ENCODE data around the gene ADAM10.

The ADAM10 gene

DNA sequence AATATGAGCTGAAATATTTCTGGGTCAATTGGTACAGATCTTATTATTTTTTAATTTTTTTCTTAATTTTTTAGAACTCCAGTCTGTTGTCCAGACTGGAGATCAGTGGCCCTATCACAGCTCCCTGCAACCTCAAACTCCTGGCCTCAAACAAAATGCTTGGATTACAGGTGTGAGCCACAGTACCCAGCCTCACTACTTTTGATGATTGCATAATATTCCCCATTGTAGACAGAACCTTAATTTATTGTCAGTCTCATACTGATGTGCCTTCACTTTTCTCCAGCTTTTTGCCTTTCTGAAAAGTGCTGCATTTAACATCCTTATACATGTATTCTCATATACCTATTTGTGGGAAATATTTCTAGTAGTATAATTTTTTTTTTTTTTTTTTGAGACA is 172.8 kb downstream of the ADAM10 start:
- no peak overlapping the region for H2AFZ ChIP-seq (ENCODE audit: low read length)
- H3K4me2 ChIP-seq (ENCODE audit: low read depth, low read length, poor library complexity, severe bottlenecking) = no peak overlapping the region

DNA sequence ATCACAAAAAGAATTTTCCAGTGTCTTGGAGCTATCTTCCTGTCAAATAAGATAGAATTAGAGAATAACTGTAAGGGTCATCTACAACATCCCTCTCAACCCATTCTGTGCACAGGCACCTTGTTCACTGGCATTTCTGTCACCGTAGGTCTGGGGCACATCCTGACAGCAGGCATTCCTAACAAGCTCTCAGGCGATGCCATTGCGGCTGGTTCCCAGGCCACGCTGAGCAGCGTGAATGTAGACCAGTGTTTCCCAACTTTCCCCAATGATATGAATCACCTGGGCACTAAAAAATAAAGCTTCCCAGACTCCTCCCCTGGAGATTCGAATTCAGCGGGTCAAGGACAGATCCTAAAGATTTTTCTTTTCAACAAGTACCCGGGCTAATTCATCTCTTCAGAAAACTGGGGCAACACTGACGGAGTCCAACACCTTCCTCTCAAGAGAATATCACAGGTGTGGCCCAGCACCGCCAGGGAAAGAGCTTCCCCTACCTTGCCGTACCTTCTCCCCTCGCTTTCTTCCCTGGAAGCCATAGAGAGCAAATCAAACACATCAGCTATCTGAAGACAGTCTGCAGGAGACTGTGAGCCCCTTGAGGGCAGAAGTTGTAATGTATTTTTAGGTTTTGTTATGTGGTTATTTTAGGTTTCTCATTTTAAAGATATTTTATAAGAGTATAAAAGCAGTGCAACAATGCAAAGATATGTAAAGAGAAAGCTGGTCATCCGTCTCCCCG is 174.3 kb downstream of the ADAM10 start:
- Histone ChIP-seq H3K4me2 (ENCODE audit: low read depth, low read length, poor library complexity, severe bottlenecking) (no peak overlapping the region), H3K9ac (ENCODE audit: low read depth, low read length, poor library complexity, severe bottlenecking) (no peak overlapping the region), H3K36me3 (ENCODE audit: insufficient read depth, low read length) (no peaks in the 10 kb centered on the region), H3K9me2 (replicated peaks; ENCODE audit: low read depth, low read length) (no peaks in the 10 kb centered on the region), H3K27me3 (ENCODE audit: insufficient read depth, low read length, poor library complexity, severe bottlenecking) (no peaks in the 10 kb centered on the region), H3K79me2 (ENCODE audit: insufficient read depth, low read length) (no peaks in the 10 kb centered on the region), H2AFZ (ENCODE audit: low read length) (peak overlapping the region; percentile 31; the same call in 1 of the 2 replicates), H3K4me3 (ENCODE audit: low read length, poor library complexity, severe bottlenecking) (no peak overlapping the region), H4K20me1 (ENCODE audit: insufficient read depth, low read length, poor library complexity, severe bottlenecking) (no peaks in the 10 kb centered on the region), H3F3A (ENCODE audit: low read depth) (no peaks in the 10 kb centered on the region), H3K9me3 (ENCODE audit: insufficient read depth, low read depth, low read length) (no peaks in the 10 kb centered on the region), H3K4me1 (ENCODE audit: insufficient read depth, low read length, poor library complexity, severe bottlenecking) (peaks cover 10% of the 10 kb centered on the region)
- no peak for TF ChIP-seq EZH2phosphoT487 (IDR thresholded peaks at IDR 0.05; ENCODE audit: borderline replicate concordance)
- TF ChIP-seq, protein P1, sequence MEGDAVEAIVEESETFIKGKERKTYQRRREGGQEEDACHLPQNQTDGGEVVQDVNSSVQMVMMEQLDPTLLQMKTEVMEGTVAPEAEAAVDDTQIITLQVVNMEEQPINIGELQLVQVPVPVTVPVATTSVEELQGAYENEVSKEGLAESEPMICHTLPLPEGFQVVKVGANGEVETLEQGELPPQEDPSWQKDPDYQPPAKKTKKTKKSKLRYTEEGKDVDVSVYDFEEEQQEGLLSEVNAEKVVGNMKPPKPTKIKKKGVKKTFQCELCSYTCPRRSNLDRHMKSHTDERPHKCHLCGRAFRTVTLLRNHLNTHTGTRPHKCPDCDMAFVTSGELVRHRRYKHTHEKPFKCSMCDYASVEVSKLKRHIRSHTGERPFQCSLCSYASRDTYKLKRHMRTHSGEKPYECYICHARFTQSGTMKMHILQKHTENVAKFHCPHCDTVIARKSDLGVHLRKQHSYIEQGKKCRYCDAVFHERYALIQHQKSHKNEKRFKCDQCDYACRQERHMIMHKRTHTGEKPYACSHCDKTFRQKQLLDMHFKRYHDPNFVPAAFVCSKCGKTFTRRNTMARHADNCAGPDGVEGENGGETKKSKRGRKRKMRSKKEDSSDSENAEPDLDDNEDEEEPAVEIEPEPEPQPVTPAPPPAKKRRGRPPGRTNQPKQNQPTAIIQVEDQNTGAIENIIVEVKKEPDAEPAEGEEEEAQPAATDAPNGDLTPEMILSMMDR (conservative IDR thresholded peaks at IDR 0.05; ENCODE audit: low read length) = no peak

More for the DNA sequence above, 172.8 kb downstream of the ADAM10 start:
- Histone ChIP-seq H3K79me2 (ENCODE audit: insufficient read depth, low read length) (no peaks in the 10 kb centered on the region), H3K9me2 (replicated peaks; ENCODE audit: low read depth, low read length) (no peaks in the 10 kb centered on the region), H3K9ac (ENCODE audit: low read depth, low read length, poor library complexity, severe bottlenecking) (no peak overlapping the region), H4K20me1 (ENCODE audit: insufficient read depth, low read length, poor library complexity, severe bottlenecking) (no peaks in the 10 kb centered on the region), H3K4me1 (ENCODE audit: insufficient read depth, low read length, poor library complexity, severe bottlenecking) (peaks cover 10% of the 10 kb centered on the region), H3K36me3 (ENCODE audit: insufficient read depth, low read length) (no peaks in the 10 kb centered on the region), H3K27me3 (ENCODE audit: insufficient read depth, low read length, poor library complexity, severe bottlenecking) (no peaks in the 10 kb centered on the region), H3K9me3 (ENCODE audit: insufficient read depth, low read depth, low read length) (no peaks in the 10 kb centered on the region), H3K4me3 (ENCODE audit: low read length, poor library complexity, severe bottlenecking) (no peak overlapping the region), H3F3A (ENCODE audit: low read depth) (no peaks in the 10 kb centered on the region)
- TF ChIP-seq, protein P1 (conservative IDR thresholded peaks at IDR 0.05; ENCODE audit: low read length) = no peak
- TF ChIP-seq EZH2phosphoT487 (IDR thresholded peaks at IDR 0.05; ENCODE audit: borderline replicate concordance) = no peak

DNA sequence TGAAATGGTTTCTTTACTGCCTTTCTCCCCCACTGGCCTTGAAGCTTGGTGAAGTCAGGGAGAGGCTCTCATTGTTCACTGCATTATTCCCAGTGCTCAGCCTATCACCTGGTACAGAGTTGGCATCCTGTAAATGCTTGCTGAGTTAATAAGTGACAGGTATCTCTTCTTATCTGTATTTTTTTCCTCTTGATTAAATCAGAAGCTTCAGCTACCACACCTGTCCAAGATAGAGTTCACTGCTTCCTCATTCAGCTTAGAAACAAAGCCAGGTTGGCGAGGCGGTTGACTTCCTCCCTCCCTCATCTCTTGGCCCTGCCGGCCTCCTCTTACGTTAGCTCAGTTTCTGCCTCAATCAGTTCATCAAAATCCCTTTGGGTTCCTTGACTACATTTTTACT is 174.9 kb downstream of the ADAM10 start:
- no peak overlapping the region for H3K4me2 ChIP-seq (ENCODE audit: low read depth, low read length, poor library complexity, severe bottlenecking)
- peaks cover 10% of the 10 kb centered on the region for H3K4me1 ChIP-seq (ENCODE audit: insufficient read depth, low read length, poor library complexity, severe bottlenecking)
- H3K9me2 ChIP-seq (replicated peaks; ENCODE audit: low read depth, low read length) = no peaks in the 10 kb centered on the region
- H3K9ac ChIP-seq (ENCODE audit: low read depth, low read length, poor library complexity, severe bottlenecking) = no peak overlapping the region
- peak overlapping the region; percentile 31; the same call in 1 of the 2 replicates for H2AFZ ChIP-seq (ENCODE audit: low read length)
- no peak overlapping the region for H3K4me3 ChIP-seq (ENCODE audit: low read length, poor library complexity, severe bottlenecking)
- TF ChIP-seq EZH2phosphoT487 (IDR thresholded peaks at IDR 0.05; ENCODE audit: borderline replicate concordance) = no peak
- TF ChIP-seq, protein P1 (conservative IDR thresholded peaks at IDR 0.05; ENCODE audit: low read length) = no peak
- no peaks in the 10 kb centered on the region for H3K36me3 ChIP-seq (ENCODE audit: insufficient read depth, low read length)
- no peaks in the 10 kb centered on the region for H3K79me2 ChIP-seq (ENCODE audit: insufficient read depth, low read length)
- H3K9me3 ChIP-seq (ENCODE audit: insufficient read depth, low read depth, low read length) = no peaks in the 10 kb centered on the region
- H3F3A ChIP-seq (ENCODE audit: low read depth) = no peaks in the 10 kb centered on the region
- no peaks in the 10 kb centered on the region for H4K20me1 ChIP-seq (ENCODE audit: insufficient read depth, low read length, poor library complexity, severe bottlenecking)
- no peaks in the 10 kb centered on the region for H3K27me3 ChIP-seq (ENCODE audit: insufficient read depth, low read length, poor library complexity, severe bottlenecking)

All from Loucy (cell line).